HG03139 (cell line): ENCODE data around the gene GPR158.

Source experiments
- ATAC-seq: cut with Tn5 transposase; IDR thresholded peaks from one replicate; pipeline ENCODE4 v1.9.1; 2021; ENCODE audit not compliant: unreplicated experiment

GPR158 gene

GRCh38 chr10:25388188-25388861 lies 213.5 kb downstream of the GPR158 start:
- no peak for ATAC-seq

GRCh38 chr10:25388862-25389206 lies 214.0 kb downstream of the GPR158 start:
- no peak for ATAC-seq

- no peak for ATAC-seq
Observed at GRCh38 chr10:25390733-25391132, 215.9 kb downstream of the GPR158 start.

- ATAC-seq: no peak
Observed at GRCh38 chr10:25392132-25392531, 217.3 kb downstream of the GPR158 start.

- no peak for ATAC-seq
Observed at GRCh38 chr10:25393621-25394020, 218.8 kb downstream of the GPR158 start.

GRCh38 chr10:25398680-25399079 lies 223.9 kb downstream of the GPR158 start:
- ATAC-seq: no peak

GRCh38 chr10:25405871-25406270 lies 231.1 kb downstream of the GPR158 start:
- no peak for ATAC-seq

- ATAC-seq: no peak
Observed at GRCh38 chr10:25417611-25418010, 242.8 kb downstream of the GPR158 start.

GRCh38 chr10:25425776-25426175 lies 251.0 kb downstream of the GPR158 start:
- ATAC-seq: no peak

GRCh38 chr10:25436431-25436830 lies 261.6 kb downstream of the GPR158 start:
- no peak for ATAC-seq

GRCh38 chr10:25441270-25441669 lies 266.5 kb downstream of the GPR158 start:
- ATAC-seq: no peak

GRCh38 chr10:25444266-25444665 lies 269.5 kb downstream of the GPR158 start:
- ATAC-seq: no peak

- no peak for ATAC-seq
Observed at GRCh38 chr10:25451401-25451800, 276.6 kb downstream of the GPR158 start.

GRCh38 chr10:25453619-25454018 lies 278.8 kb downstream of the GPR158 start:
- no peak for ATAC-seq

- ATAC-seq: no peak
Observed at GRCh38 chr10:25455980-25456567, 281.3 kb downstream of the GPR158 start.

GRCh38 chr10:25457552-25457951 lies 282.8 kb downstream of the GPR158 start:
- ATAC-seq: no peak

- ATAC-seq: no peak
Observed at GRCh38 chr10:25465582-25466372, 291.0 kb downstream of the GPR158 start.

- no peak for ATAC-seq
Observed at GRCh38 chr10:25467881-25468280, 293.1 kb downstream of the GPR158 start.

- ATAC-seq: no peak
Observed at GRCh38 chr10:25481467-25481866, 306.7 kb downstream of the GPR158 start.

- ATAC-seq: no peak
Observed at GRCh38 chr10:25483999-25484398, 309.2 kb downstream of the GPR158 start.

- no peak for ATAC-seq
Observed at GRCh38 chr10:25487266-25487665, 312.5 kb downstream of the GPR158 start.

GRCh38 chr10:25492040-25492439 lies 317.2 kb downstream of the GPR158 start:
- no peak for ATAC-seq
